IMR-90 (cell line): ENCODE data around the gene MLLT3. TPM values are rescaled to one million over a fixed set of nuclear protein-coding genes. Genes with fewer than 3 reads are reported as not detected.

Experiments used
- ATAC-seq: fragments of 200-7000 bp; cut with Tn5 transposase; 2 replicates; pipeline ENCODE4 v1.9.1; 2020; ENCODE audit warnings: low read depth, mild to moderate bottlenecking, moderate library complexity
- BruUV-seq: library from RNA; stranded (reverse); fragments of 400-500 nt; replicated peaks from 2 replicates; lab custom pipeline; 2021; lab: Mats Ljungman, UMichigan
- CTCF ChIA-PET: fragments of 300-600 bp; formaldehyde crosslinking; extraction: SDS; loops from one replicate; lab custom pipeline; 2021; ENCODE audit warnings: antibody characterized with exemption; lab: Yijun Ruan, JAX
- POLR2A ChIA-PET: fragments of 300-600 bp; sonication (Branson Sonifier 250); formaldehyde crosslinking; loops from one replicate; lab custom pipeline; 2022; ENCODE audit warnings: antibody characterized with exemption; ENCODE audit not compliant: unreplicated experiment; lab: Charles Lee
- DNase-seq: peaks from one replicate; pipeline ENCODE4 v3.0.0; 2013
- H2AFZ ChIP-seq: replicated peaks from 2 replicates; pipeline ENCODE3; 2013; ENCODE audit warnings: low read length, mild to moderate bottlenecking; ENCODE audit not compliant: poor library complexity
- H2AK5ac ChIP-seq: 2 replicates; pipeline ENCODE4 v1.6.1; 2013; ENCODE audit warnings: low read depth, low read length, inconsistent platforms
- H2AK9ac ChIP-seq: replicated peaks from 2 replicates; pipeline ENCODE3; 2013; ENCODE audit warnings: mild to moderate bottlenecking, low read depth, low read length, moderate library complexity; ENCODE audit not compliant: poor library complexity
- H2BK120ac ChIP-seq: 2 replicates; pipeline ENCODE4 v1.6.1; 2013; ENCODE audit warnings: low read depth, low read length, inconsistent platforms
- H2BK15ac ChIP-seq: 3 replicates; pipeline ENCODE4 v1.6.1; 2013; ENCODE audit warnings: low read depth, low read length, inconsistent platforms
- H2BK20ac ChIP-seq: 2 replicates; pipeline ENCODE4 v1.6.1; 2013; ENCODE audit warnings: low read depth, mild to moderate bottlenecking, inconsistent platforms, low read length, moderate library complexity
- H2BK5ac ChIP-seq: 2 replicates; pipeline ENCODE4 v1.6.1; 2013; ENCODE audit warnings: mild to moderate bottlenecking, low read depth, low read length, inconsistent platforms; ENCODE audit not compliant: poor library complexity, severe bottlenecking
- H3K14ac ChIP-seq: replicated peaks from 2 replicates; pipeline ENCODE4 v1.6.1; 2013; ENCODE audit warnings: low read depth, low read length, inconsistent platforms
- H3K18ac ChIP-seq: 2 replicates; pipeline ENCODE4 v1.6.1; 2013; ENCODE audit warnings: low read depth, low read length, control low read depth
- H3K23ac ChIP-seq: 2 replicates; pipeline ENCODE4 v1.6.1; 2013; ENCODE audit warnings: low read depth, low read length, inconsistent platforms
- H3K27ac ChIP-seq: 2 replicates; pipeline ENCODE4 v1.5.1; 2013; ENCODE audit warnings: mild to moderate bottlenecking, control low read depth, low read length; ENCODE audit not compliant: insufficient read depth
- H3K27me3 ChIP-seq: 2 replicates; pipeline ENCODE4 v1.6.1; 2013; ENCODE audit warnings: low read length; ENCODE audit not compliant: control insufficient read depth, insufficient read depth
- H3K36me3 ChIP-seq: 2 replicates; pipeline ENCODE4 v1.6.1; 2013; ENCODE audit warnings: low read length, mixed read lengths; ENCODE audit not compliant: control insufficient read depth, insufficient read depth
- H3K4ac ChIP-seq: 2 replicates; pipeline ENCODE4 v1.6.1; 2013; ENCODE audit warnings: low read depth, low read length, inconsistent platforms
- H3K4me1 ChIP-seq: 2 replicates; pipeline ENCODE4 v1.6.1; 2013; ENCODE audit warnings: low read length, mixed read lengths; ENCODE audit not compliant: control insufficient read depth, insufficient read depth
- H3K4me2 ChIP-seq: 2 replicates; pipeline ENCODE4 v1.6.1; 2013; ENCODE audit warnings: low read depth, mild to moderate bottlenecking, control low read depth, low read length, moderate library complexity
- H3K4me3 ChIP-seq: 2 replicates; pipeline ENCODE4 v1.5.1; 2013; ENCODE audit warnings: low read depth, mild to moderate bottlenecking, control low read depth, low read length, moderate library complexity; ENCODE audit not compliant: insufficient read depth
- H3K56ac ChIP-seq: 2 replicates; pipeline ENCODE4 v1.6.1; 2013; ENCODE audit warnings: low read length, inconsistent platforms; ENCODE audit not compliant: insufficient read depth; ENCODE audit errors: extremely low read depth
- H3K79me1 ChIP-seq, 2 experiments: 2 replicates each; pipeline ENCODE4 v1.6.1; 2013; ENCODE audit warnings: low read length in 2 of 2, inconsistent platforms in 1 of 2, low read depth in 1 of 2
- H3K9ac ChIP-seq: 2 replicates; pipeline ENCODE4 v1.6.1; 2013; ENCODE audit warnings: low read depth, low read length, control low read depth
- H3K9me1 ChIP-seq: 2 replicates; pipeline ENCODE4 v1.6.1; 2013; ENCODE audit warnings: low read length, inconsistent platforms; ENCODE audit not compliant: insufficient read depth
- H3K9me3 ChIP-seq: 2 replicates; pipeline ENCODE4 v1.6.1; 2013; ENCODE audit warnings: low read length; ENCODE audit not compliant: control insufficient read depth, insufficient read depth
- H4K20me1 ChIP-seq: 2 replicates; pipeline ENCODE4 v1.6.1; 2013; ENCODE audit warnings: low read length, inconsistent platforms; ENCODE audit not compliant: insufficient read depth
- H4K5ac ChIP-seq: 2 replicates; pipeline ENCODE4 v1.6.1; 2013; ENCODE audit warnings: mild to moderate bottlenecking, low read depth, low read length, control low read depth
- H4K8ac ChIP-seq, 2 experiments: 2 replicates each; pipeline ENCODE4 v1.6.1; 2013; ENCODE audit warnings: low read depth in 2 of 2, low read length in 2 of 2, control low read depth in 1 of 2, inconsistent platforms in 1 of 2
- H4K91ac ChIP-seq: 2 replicates; pipeline ENCODE4 v1.6.1; 2013; ENCODE audit warnings: low read depth, low read length, inconsistent platforms; ENCODE audit not compliant: insufficient read depth
- CEBPB ChIP-seq: IDR thresholded peaks from 2 replicates; pipeline ENCODE4 v1.6.1; 2012; ENCODE audit warnings: low read depth, low read length, improper control_type of control experiment
- FOS ChIP-seq: fragments of 150-350 bp; IDR thresholded peaks from 2 replicates; pipeline ENCODE4 v1.6.1; 2016; ENCODE audit warnings: low read depth, low read length
- MAZ ChIP-seq: IDR thresholded peaks from 2 replicates; pipeline ENCODE4 v1.6.1; 2012; ENCODE audit warnings: low read depth, mild to moderate bottlenecking, low read length, improper control_type of control experiment, moderate library complexity, borderline replicate concordance
- RAD21 ChIP-seq: IDR thresholded peaks from 2 replicates; pipeline ENCODE4 v1.6.1; 2012; ENCODE audit warnings: low read length, improper control_type of control experiment
- WGBS, 2 experiments: methylation state at CpG; one replicate each; pipeline versions ENCODE4 v1.1.5 to v1.1.7; 2013; ENCODE audit warnings: missing lambda C conversion rate in 2 of 2; ENCODE audit not compliant: insufficient read length in 1 of 2; ENCODE audit errors: extremely low coverage in 2 of 2; 5-methylcytosine and 5-hydroxymethylcytosine counted together
- dilution Hi-C: fragments of 300-500 bp; cut with HindIII; formaldehyde crosslinking; loops from one replicate; pipeline ENCODE4 v1.14.3; 2018; ENCODE audit warnings: low sequenced_read_pairs; ENCODE audit not compliant: unreplicated experiment
- in situ Hi-C: fragments of 300-500 bp; cut with MboI; formaldehyde crosslinking; loops from 3 replicates; pipeline ENCODE4 v1.14.3; 2019; ENCODE audit warnings: low sequenced_read_pairs, inconsistent platforms, mixed read lengths
- intact Hi-C: fragments of 100-400 bp; cut with micrococcal nuclease; formaldehyde crosslinking; loops from 2 replicates; pipeline ENCODE4 v1.10.0; 2022
- polyA plus RNA-seq, 3 experiments: library from polyadenylated mRNA; depleted of rRNA; stranded (reverse); fragments of >200 nt; gene quantifications; 2 replicates each; pipeline ENCODE4 v1.2.3, GENCODE V29; 2012; ENCODE audit warnings: low replicate concordance in 1 of 3
- total RNA-seq: library from RNA; depleted of rRNA; stranded (reverse); fragments of >200 nt; gene quantifications from 2 replicates; pipeline ENCODE4 v1.2.3, GENCODE V29; 2012

MLLT3 gene
- total and polyA plus RNA-seq, 2 of the 4 experiments (the other 2 are of a cell fraction), result 10.4 to 21.1 TPM

- H3K18ac ChIP-seq, result no peak overlapping the region
- in situ Hi-C loops (no loop called here), intact Hi-C loops (no loop called here), dilution Hi-C loops (no loop called here)
- no peak overlapping the region for H2BK120ac ChIP-seq
- ChIA-PET CTCF (no interaction called here), POLR2A (no interaction called here)
- ATAC-seq (no peak), DNase-seq (peak; percentile 77)
- TF ChIP-seq MAZ (no peak), FOS (no peak), CEBPB (peak; percentile 29; the same call in 1 of the 2 replicates), RAD21 (no peak)
- H3K27ac ChIP-seq, result no peak overlapping the region
- H3K9me3 ChIP-seq, result no peaks in the 10 kb centered on the region
- H3K4me3 ChIP-seq, result no peak overlapping the region
- H2AK9ac ChIP-seq, result no peak overlapping the region
- no peak overlapping the region for H2AFZ ChIP-seq
- no peak overlapping the region for H4K5ac ChIP-seq
- H4K8ac ChIP-seq, result no peak overlapping the region
- H3K9ac ChIP-seq, result no peak overlapping the region
- no TSS peak for BruUV-seq
- H4K20me1 ChIP-seq, result peaks cover 6% of the 10 kb centered on the region; the same call in 1 of the 2 replicates
- H3K9me1 ChIP-seq, result peaks cover 2% of the 10 kb centered on the region; the same call in 1 of the 2 replicates
- H3K4ac ChIP-seq, result no peak overlapping the region
- H2BK20ac ChIP-seq, result no peak overlapping the region
- H2BK5ac ChIP-seq, result no peak overlapping the region
- peaks cover 25 to 28% of the 10 kb centered on the region in 2 experiments for H3K79me1 ChIP-seq
- H3K56ac ChIP-seq, result no peak overlapping the region
- peaks cover 7% of the 10 kb centered on the region for H3K4me1 ChIP-seq
- H2AK5ac ChIP-seq, result no peak overlapping the region
- no peaks in the 10 kb centered on the region for H3K27me3 ChIP-seq
- H3K23ac ChIP-seq, result peak overlapping the region; percentile 62; the same call in 1 of the 2 replicates
- WGBS, 2 experiments, result no CpG with 5 or more reads among the region's 2 CpGs
- H2BK15ac ChIP-seq, result no peak overlapping the region
- H3K14ac ChIP-seq, result no peak overlapping the region
- peak overlapping the region; percentile 38 for H3K4me2 ChIP-seq
- H4K91ac ChIP-seq, result no peak overlapping the region
- H3K36me3 ChIP-seq, result peaks cover 3% of the 10 kb centered on the region; the same call in 1 of the 2 replicates
These were observed 3.9 kb downstream of the MLLT3 start for GRCh38 chr9:20618361-20618802.
